Left kidney (tissue), 8 donors: ENCODE data around the gene APBB3. TPM values are rescaled to one million over a fixed set of nuclear protein-coding genes. Genes with fewer than 3 reads are reported as not detected.
"Not testable (repeated sequence)": the region's sequence is repeated elsewhere in the genome, so short reads cannot be mapped to it uniquely, and the experiment has no call there.

Experiments used
- DNase-seq: peaks from one replicate; pipeline ENCODE4 v3.0.0-alpha.2; 2013
- long read RNA-seq, 8 donors: transcript quantifications; one replicate each; lab custom pipeline, GENCODE V29; 2026
- polyA plus RNA-seq: library from polyadenylated mRNA; unstranded; fragments of 120-200 nt; gene quantifications from one replicate; pipeline ENCODE4 v1.2.1, GENCODE V29; 2013; ENCODE audit not compliant: insufficient read length

Gene APBB3, protein sequence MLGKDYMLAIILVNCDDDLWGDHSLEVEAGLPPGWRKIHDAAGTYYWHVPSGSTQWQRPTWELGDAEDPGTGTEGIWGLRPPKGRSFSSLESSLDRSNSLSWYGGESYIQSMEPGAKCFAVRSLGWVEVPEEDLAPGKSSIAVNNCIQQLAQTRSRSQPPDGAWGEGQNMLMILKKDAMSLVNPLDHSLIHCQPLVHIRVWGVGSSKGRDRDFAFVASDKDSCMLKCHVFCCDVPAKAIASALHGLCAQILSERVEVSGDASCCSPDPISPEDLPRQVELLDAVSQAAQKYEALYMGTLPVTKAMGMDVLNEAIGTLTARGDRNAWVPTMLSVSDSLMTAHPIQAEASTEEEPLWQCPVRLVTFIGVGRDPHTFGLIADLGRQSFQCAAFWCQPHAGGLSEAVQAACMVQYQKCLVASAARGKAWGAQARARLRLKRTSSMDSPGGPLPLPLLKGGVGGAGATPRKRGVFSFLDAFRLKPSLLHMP
- 58.6 TPM for polyA plus RNA-seq
- long read RNA-seq, donor 1, partial matches to known transcripts: 0 of 10 reads
- long read RNA-seq, donor 1, other reads (novel, unspliced or antisense): 0 of 10 reads
- long read RNA-seq, donor 2, transcript APBB3-207 (3 exons, 690 nt): major isoform, 5 of 17 reads
- long read RNA-seq, donor 2, partial matches to known transcripts: 7 of 17 reads
- long read RNA-seq, donor 2, other reads (novel, unspliced or antisense): 0 of 17 reads
- long read RNA-seq, donor 3, partial matches to known transcripts: 0 of 5 reads
- long read RNA-seq, donor 3, other reads (novel, unspliced or antisense): 0 of 5 reads
- long read RNA-seq, donor 4, partial matches to known transcripts: 0 of 1 reads
- long read RNA-seq, donor 4, other reads (novel, unspliced or antisense): 0 of 1 reads
- long read RNA-seq, donor 5, transcript APBB3-207 (3 exons, 690 nt): major isoform, 5 of 14 reads
- long read RNA-seq, donor 5, partial matches to known transcripts: 0 of 14 reads
- long read RNA-seq, donor 5, other reads (novel, unspliced or antisense): 0 of 14 reads
- long read RNA-seq, donor 6, partial matches to known transcripts: 0 of 7 reads
- long read RNA-seq, donor 6, other reads (novel, unspliced or antisense): 0 of 7 reads
- long read RNA-seq, donor 7, transcript APBB3-208 (2 exons, 875 nt): major isoform, 6 of 25 reads
- long read RNA-seq, donor 7, partial matches to known transcripts: 11 of 25 reads
- long read RNA-seq, donor 7, other reads (novel, unspliced or antisense): 0 of 25 reads
- long read RNA-seq, donor 8, partial matches to known transcripts: 0 of 4 reads
- long read RNA-seq, donor 8, other reads (novel, unspliced or antisense): 0 of 4 reads

DNA sequence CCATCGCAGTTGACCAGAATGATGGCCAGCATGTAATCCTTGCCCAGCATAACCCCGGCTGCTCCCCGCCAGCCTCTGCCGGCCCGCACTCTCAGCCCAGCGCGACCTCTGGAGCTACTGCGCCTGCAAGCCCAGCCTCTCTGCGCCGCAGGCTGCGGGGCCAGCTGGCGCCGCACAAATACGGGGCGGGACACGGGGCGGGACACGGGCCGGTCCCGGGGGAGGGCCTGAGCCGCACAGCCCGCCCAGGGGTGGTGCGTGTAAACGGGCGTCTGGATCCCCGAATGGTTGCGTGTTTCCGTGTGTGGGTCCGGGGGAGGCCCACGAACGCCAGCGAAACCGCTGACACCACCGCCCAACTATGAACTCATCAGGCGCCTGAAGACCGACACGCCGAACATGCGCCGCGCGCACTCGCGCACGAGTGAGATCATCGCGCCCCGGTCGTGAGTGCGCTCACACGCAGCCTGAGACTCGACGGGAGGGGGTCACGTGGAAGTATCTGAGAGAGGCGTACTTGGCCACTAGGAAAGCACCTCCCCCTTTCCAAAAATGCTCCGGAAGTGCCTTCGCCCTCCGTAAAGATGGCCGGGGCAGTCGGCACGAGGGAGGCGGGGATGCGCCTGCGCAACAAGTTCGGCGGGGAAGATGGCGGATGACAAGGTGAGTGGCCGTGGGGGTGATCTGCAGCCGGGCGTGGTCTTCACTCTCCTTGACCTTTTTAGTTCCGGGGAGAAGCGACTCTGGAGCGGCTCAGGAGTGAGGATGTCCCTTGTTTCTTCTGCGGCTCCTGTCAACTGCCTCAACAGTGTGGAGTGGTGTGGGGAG lies at the start of gene APBB3, which contains the start of gene SLC35A4:
Gene APBB3, minus strand, starts transcription at position 403 of the 828 bp plus-strand sequence. Its CDS starts 353 bp downstream, at position 50.
Gene SLC35A4, plus strand, starts transcription at position 633 of the 828 bp plus-strand sequence. CDS start 2,342 bp downstream, outside the sequence.
- DNase-seq: peak; percentile 97

DNA sequence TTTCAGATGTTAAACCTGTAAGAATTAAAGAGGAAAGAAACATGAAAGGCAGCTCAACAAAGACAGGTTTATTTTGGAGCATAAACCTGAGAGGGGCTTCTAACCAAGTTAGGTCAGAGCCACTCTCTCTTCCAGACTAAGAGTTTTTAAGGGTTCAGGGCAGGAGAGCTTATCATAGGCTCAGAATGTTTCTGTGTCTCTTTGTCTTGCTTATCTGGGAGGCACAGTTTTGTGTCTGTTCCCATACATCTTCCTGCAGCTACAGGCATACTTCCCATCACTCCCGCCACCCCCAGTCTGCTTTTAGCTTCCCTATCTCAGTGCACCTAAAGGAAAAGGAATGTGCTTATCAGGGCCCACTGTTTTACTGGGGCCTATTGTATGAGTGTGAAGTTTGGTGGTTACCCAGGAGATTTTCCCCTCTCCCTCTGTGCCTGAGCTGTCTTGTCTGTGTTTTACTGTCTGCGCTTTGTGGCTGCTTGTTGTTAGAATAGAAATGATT lies 46.7 kb upstream of the APBB3 start:
- no peak for DNase-seq

DNA sequence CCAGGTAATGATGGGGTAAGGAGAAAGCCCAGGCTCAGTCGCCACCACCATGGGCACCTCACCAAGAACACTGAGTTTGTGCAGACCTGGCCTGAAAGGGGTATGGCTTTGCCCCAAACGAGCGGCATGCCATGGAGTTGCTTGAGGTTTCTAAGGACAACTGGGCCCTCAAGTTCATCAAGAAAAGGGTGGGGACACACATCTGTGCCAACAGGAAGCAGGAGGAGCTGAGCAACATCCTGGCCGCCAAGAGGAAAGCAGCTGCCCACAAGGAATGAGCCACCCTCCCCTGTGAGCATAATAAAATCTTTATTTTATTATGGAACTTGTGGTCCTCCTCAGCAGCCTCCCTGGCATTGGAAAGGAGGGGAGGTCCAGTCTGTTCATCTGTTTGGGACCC lies 44.7 kb upstream of the APBB3 start:
- DNase-seq: no peak

DNA sequence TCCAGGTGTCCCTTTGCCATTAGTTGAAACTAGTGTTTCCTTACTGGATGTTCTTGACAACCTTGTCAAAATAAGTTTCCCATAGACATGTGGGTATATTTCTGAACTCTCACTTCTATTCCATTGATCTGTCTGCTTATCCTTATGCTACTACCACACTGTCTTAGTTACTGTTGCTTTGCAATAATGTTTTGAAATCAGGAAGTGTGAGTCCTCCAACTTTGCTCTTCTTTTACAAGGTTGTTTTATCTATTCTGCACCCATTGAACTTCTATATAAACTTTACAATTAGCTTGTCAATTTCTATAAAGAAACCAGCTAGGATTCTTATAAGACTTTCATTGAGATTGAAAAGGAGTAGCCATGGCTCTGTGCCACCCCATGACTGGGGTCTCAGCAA lies 44.3 kb upstream of the APBB3 start:
- DNase-seq: no peak

DNA sequence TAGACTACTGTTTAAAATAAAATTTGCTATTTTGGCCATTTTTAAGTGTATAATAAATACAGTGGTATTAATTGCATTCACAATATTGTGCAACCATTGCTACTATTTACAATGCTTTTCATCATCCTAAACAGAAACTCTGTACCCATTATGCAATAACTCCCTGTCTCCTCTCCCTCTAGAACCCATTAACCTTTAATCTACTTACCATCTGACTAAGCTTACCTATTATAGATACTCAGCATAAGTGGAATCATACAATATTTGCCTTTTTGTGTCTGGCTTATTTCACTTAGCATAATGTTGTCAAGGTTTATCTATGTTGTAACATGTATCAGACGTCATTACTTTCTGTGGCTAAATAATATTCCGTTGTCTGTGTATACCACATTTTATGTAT lies 42.6 kb upstream of the APBB3 start:
- no peak for DNase-seq

DNA sequence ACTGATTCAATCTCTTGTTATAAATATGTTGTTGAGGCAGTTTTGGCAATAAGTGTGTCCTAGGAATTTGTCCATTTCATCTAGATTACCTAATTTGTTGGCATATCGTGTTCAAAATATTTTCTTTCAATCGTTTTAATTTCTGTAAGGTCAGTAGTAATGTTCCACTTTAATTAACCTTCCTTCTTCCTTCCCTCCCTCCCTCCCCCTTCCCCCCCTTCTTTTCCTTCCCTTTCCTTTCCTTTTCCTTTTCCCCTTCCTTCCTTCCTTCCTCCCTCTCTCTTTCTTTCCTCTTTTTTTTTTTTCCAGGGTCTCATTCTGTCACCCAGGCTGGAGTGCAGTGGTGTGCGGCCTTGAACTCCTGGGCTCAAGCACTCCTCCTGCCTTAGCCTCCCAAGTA lies 41.5 kb upstream of the APBB3 start:
- no peak for DNase-seq

DNA sequence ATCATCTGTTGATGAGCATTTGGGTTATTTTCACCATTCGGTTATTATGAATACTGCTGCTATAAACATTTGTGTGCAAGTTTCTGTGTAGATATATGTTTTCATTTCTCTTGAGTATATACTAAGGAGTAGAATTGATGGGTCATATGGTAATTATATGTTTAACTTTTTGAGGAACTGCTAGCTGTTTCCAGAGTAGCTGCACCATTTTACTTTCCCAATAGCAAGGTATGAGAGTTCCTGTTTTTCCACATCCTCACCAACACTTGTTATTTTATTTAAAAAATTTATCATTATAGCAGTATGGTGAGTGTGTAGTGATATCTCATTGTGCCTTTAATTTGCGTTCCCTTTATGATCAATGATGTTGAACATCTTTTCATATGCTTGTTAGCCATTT lies 39.3 kb upstream of the APBB3 start:
- DNase-seq: no peak

DNA sequence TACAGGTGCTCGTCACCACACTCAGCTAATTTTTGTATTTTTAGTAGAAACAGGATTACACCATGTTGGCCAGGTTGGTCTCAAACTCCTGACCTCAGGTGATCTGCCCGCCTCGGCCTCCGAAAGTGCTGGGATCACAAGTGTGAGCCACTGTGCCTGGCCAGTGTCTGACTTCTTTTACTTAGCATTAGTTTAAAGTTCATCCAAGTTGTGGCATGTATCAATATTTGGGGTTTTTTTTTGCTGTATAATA lies 39.0 kb upstream of the APBB3 start:
- DNase-seq: not testable (repeated sequence)

DNA sequence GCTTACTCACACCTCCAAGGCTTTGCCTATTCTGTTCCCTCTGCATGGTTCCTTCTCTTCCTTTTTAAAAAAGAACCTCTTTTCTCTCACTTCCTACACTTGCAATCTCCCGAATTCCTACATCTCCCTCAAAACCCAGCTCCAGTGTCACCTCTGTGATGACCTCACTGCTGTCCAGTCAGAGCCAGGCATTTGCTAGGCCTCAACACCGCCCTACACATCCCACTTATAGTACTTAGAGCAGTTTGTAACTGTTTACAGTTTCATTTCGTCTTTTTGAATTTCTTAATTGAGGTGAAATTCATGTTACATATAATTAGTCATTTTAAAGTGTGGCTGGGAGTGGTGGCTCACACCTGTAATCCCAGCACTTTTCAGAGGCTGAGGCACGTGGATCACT lies 37.7 kb upstream of the APBB3 start:
- no peak for DNase-seq

DNA sequence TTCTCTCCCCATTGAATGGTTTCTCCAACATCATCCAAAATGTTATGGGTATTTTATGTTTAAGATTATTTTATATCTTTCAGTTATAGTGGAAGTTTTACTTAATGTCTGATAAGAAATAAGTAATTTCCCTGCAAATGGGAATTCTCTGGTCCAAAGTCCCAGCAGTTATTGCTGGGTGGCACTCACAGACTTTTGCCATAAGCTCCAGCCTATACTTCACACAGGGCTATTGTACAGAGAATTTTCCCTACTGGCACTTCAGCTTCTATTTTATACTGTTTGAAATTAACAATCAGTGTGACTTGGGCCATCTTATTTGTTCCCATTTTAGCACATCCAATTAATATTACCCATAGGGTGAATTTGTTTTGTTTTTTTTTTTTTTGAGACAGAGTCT lies 35.7 kb upstream of the APBB3 start:
- no peak for DNase-seq

DNA sequence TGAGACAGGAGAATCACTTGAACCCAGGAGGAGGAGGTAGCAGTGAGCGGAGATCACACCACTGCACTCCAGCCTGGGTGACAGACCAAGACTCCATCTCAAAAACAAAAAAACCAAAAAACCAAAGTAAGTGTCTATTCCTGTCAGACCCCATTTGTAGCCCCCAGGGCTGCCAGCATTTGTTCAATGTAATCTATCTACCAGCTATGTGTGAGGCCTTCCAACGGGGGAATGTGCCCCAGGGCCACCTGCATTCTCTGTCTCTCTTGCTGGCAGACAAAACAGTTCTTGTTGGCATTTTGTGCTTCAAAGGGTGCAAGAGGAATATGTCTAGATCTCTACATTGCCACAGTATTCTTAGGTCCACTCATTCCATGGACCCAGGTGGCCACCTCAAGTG lies 34.4 kb upstream of the APBB3 start:
- no peak for DNase-seq

DNA sequence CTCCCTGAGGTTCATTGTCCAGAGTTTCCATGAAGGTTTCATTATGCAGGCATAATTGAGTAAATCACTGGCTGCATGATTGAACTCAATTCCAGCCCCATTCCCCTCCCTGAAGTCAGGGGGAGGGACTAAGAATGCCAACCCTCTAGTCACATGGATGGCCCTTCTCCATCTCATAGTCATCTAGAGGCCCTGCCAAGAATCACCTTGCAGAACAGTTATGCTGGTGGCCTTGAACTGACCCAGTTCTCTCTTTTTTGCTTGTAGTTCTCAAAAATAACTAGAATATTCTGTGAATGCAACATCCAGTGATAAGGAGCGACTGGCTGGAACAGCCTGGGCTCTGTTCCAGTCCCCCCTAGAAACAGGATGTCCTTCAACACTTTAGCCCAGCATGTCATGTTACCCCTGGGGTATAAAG lies 31.9 kb upstream of the APBB3 start:
- DNase-seq: no peak

DNA sequence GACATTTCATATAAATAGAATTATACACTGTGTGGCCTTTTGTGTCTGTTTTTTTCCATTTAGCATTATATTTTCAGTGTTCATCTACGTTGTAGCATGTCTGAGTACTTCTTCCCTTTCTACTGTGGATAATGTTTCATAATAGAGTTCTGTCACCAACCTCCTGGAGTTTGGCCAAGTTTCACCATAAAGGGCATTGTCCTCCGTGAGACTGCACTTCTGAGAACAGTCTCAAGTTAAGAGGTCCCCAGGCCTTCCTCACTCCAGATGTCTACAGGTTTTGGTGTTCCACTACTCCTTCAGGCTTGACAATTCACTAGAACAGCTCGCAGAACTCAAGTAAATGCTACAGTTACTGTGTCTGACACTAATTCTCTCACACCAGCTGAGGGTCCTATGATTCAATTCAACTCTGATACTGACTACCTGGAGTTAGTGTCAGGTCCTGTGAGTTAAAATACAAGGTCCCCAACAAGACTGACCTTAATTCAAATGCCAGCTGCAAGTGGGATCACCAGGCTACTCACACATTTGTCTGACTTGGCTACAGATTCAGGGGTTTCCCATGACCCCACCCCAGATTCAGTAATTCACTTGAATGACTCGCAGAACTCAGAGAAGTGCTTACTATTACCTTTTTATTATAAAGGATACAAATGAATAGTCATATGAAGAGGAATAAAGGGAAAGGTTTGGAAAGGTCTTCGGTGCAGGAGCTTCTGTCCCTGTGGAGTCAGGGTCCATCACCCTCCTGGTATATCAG lies 31.3 kb upstream of the APBB3 start:
- no peak for DNase-seq

DNA sequence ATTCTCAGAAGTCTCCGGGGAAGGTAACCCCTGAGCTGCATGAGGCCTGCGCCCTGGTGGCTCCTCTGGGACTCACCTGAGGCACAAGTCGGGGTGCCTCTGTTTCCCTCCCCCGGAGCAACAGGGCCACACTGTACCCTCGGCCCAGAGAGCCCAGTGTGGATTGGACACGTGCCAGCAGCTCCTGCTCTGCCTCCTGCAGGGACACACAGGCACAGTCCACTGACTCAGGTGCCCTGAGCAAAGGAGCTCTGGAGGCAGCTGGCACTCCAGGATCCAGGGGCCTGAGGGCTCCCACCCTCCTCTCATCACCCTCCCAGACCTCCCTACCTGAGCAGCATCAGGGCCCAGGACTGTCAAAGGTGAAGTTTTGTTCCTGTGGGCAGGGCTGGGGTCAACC lies 29.8 kb upstream of the APBB3 start:
- no peak for DNase-seq

DNA sequence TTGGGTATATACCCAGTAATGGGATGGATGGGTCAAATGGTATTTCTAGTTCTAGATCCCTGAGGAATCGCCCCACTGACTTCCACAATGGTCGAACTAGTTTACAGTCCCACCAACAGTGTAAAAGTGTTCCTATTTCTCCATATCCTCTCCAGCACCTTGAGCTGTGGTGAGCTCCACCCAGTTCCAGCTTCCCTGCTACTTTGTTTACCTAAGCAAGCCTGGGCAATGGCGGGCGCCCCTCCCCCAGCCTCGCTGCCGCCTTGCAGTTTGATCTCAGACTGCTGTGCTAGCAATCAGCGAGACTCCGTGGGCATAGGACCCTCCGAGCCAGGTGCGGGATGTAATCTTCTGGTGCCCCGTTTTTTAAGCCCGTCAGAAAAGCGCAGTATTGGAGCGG lies 28.7 kb upstream of the APBB3 start:
- not testable (repeated sequence) for DNase-seq

DNA sequence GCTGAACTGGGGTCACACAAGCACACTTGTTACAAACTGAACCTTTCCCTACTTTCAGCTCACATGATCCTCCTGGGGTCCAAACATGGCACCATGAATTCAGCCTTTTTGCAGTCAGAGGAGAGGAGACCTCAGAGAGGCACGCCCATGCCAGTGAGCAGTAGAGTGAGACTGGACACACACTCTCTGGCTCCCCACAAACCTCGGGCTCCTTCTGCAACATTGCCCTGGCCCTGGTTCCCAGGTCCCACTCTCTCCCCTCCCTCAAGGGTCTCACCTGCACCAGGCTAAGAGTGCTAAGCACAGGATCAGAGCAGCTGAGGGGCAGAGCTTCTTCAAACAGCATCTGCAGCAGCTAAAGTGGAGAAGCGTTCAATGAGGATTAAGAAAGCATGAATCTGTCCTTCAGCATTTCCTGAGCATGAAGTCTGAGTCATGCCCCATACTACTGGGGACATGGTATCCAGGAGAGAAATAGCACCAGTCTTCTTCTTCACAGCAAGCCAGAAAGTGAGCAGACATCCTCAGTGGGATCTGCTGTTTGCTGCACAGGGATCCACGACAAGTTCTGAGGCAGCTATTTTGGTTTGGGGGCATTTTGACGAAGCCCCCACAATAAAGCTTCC lies 27.5 kb upstream of the APBB3 start:
- DNase-seq: no peak

DNA sequence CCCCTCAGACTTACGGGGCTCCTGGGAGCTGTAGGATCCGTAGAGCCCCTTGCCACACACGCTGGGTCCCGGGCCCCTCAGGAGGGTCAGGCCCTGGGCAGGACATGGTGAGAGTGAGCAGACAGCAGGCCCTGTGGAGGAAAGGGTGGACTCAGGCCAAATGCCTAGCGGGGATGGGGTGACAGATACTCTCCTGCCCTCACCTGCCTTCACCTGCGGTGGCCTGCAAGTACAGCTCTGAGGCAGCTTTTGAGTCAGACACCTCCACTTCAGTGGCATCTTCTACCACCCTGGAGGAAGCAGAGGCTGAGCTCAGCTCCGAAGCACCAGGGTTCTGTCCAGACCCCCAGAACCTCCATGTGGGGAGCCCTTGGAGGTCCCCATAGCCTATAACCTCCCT lies 26.5 kb upstream of the APBB3 start:
- no peak for DNase-seq

DNA sequence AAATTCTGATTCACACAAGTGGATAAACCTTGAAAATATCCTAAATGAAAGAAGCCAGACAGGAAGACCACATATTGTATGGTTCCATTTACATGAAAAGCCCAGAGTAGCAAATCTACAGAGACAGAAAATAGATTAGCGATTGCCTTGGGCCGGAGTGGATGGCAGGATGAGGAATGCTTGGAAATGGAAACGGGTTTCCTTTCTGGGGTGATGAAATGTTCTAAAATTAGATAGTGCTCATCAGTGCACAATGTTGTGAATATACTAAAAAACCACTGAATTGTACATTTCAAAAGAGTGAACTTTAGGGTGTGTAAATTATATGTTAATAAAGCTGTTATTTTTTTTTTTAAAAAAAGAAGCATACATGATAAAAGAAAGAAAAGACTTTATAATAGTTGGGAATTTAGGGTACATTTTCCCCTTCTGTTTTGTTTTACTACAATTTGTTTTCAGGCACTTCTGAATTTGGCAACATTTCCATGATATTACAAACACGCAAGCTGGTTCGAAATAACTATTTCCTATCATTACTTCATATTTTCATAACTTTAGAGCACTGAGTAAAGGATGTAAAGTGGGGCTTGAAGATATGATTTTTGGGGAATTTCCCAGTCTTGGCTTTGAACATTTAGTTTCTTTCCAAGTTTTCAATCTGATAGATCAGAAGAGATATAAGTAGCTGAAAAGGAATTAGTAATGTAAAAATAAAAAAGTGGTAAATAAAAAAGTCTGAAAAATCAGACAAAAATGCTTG lies 24.1 kb upstream of the APBB3 start:
- DNase-seq: no peak

DNA sequence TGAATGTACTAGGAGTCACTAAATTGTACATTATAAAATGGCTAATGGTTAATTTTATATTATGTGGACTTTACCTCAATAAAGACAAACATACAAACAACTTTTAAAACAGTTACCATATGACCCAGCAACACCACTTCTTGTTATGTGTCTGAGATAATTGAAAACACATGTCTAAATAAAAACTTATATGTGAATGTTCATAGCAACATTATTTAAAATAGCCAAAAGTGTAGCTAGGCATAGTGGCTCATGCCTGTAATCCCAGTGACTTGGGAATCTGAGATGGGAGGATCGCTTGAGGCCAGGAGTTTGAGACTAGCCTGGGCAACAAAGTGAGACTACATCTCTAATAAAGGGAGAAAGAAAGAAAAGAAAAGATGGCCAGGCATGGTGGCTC lies 23.1 kb upstream of the APBB3 start:
- no peak for DNase-seq
